MCF 10A (cell line): ENCODE measurements around the gene RAP2B. TPM values are rescaled to one million over a fixed set of nuclear protein-coding genes. Genes with fewer than 3 reads are reported as not detected.

Experiments used
- BruUV-seq: library from RNA; stranded (reverse); fragments of 400-500 nt; replicated peaks from 2 replicates; lab custom pipeline; 2021; lab: Mats Ljungman, UMichigan
- CTCF ChIA-PET: fragments of 300-600 bp; sonication (Branson Sonifier 250); formaldehyde crosslinking; extraction: SDS; loops from one replicate; lab custom pipeline; 2021; ENCODE audit warnings: antibody characterized with exemption, inconsistent platforms; lab: Yijun Ruan, JAX
- POLR2A ChIA-PET: fragments of 300-600, 350-650 bp; sonication (Branson Sonifier 250); formaldehyde crosslinking; extraction: SDS; loops from one replicate; lab custom pipeline; 2020; ENCODE audit warnings: antibody characterized with exemption, inconsistent platforms; lab: Yijun Ruan, JAX
- DNase-seq: peaks from one replicate; pipeline ENCODE4 v3.0.0-alpha.2; 2018; ENCODE audit not compliant: unreplicated experiment
- H3K27ac Mint-ChIP-seq: one replicate; pipeline ENCODE4 v1.8.0; 2022; ENCODE audit warnings: mild to moderate bottlenecking, low read depth, mixed read lengths; ENCODE audit not compliant: unreplicated experiment
- H3K27me3 Mint-ChIP-seq: one replicate; pipeline ENCODE4 v1.8.0; 2022; ENCODE audit warnings: mixed read lengths; ENCODE audit not compliant: insufficient read depth, unreplicated experiment
- H3K36me3 Mint-ChIP-seq: one replicate; pipeline ENCODE4 v1.8.0; 2022; ENCODE audit warnings: mild to moderate bottlenecking, moderate library complexity, mixed read lengths; ENCODE audit not compliant: insufficient read depth, unreplicated experiment
- H3K4me1 Mint-ChIP-seq: one replicate; pipeline ENCODE4 v1.8.0; 2022; ENCODE audit warnings: mixed read lengths; ENCODE audit not compliant: insufficient read depth, unreplicated experiment
- H3K4me3 Mint-ChIP-seq: one replicate; pipeline ENCODE4 v1.8.0; 2022; ENCODE audit warnings: mild to moderate bottlenecking, moderate library complexity, mixed read lengths; ENCODE audit not compliant: unreplicated experiment
- H3K9me3 Mint-ChIP-seq: one replicate; pipeline ENCODE4 v1.8.0; 2022; ENCODE audit warnings: mixed read lengths; ENCODE audit not compliant: unreplicated experiment
- intact Hi-C: fragments of 100-400 bp; cut with micrococcal nuclease; formaldehyde crosslinking; loops from 2 replicates; pipeline ENCODE4 v1.14.1; 2022
- total RNA-seq: library from RNA; stranded (reverse); gene quantifications from 2 replicates; pipeline ENCODE4 v1.2.3, GENCODE V29; 2022
- TF ChIP-seq, protein P1 (sequence below): fragments of 200-600 bp; IDR thresholded peaks from one replicate; pipeline ENCODE4 v1.8.0; 2022; ENCODE audit warnings: antibody characterized with exemption, mild to moderate bottlenecking; ENCODE audit not compliant: unreplicated experiment

RAP2B gene
- total RNA-seq, 1 experiment from 2014 or later, result 19.3 TPM

DNA sequence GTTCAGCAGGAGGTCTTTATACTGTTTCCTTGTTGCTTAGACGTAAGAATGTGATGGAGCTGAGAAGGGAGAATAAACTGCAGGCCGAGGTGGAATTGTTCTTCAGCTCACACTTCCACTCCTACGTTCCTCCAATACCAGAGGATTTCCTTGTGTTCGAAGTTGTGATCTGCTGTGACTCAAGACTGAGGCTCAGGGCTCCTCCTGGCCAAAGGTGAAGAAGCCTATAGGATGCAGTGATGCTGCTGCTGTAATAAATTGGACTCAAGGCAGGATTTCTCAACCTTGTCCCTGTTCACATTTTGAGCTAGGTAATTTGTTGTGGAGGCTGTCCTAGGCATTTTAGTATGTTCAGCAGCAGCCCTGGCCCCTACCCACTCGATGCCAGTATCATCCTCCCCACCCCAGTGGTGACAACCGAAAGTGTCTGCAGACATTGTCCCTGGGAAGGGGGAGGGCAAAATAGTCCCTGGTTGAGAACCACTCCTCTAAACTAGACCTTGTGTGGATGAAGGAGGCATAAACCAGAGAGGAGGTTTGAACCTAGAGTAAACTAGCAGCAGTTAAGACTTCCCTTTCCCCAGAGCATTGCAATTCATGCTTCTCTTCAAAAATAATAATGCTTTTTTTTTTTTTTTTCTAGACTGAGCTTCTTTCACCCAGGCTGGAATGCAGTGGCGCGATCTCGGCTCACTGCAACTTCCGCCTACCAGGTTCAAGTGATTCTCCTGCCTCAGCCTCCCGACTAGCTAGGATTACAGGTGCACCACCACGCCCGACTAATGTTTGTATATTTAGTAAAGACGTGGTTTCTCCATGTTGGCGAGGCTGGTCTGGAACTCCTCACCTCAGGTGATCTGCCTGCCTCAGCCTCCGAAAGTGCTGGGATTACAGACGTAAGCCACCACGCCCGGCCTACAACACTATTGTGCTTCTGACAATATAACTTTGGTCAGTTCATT, 11.1 kb downstream of the RAP2B start:
- Mint-ChIP-seq H3K4me1 (peaks cover under 1% of the 10 kb centered on the region), H3K27me3 (no peaks in the 10 kb centered on the region), H3K9me3 (no peaks in the 10 kb centered on the region), H3K36me3 (peaks cover 24% of the 10 kb centered on the region), H3K4me3 (no peak overlapping the region), H3K27ac (no peak overlapping the region)
- BruUV-seq, result no TSS peak
- ChIA-PET POLR2A (interaction anchor here (1.0 to 4.7 kb wide), 5 partner anchors 11 to 1858 kb away, joined by 3 to 40 read pairs (median 3); partner anchors contain the start of gene RAP2B), CTCF (no interaction called here)
- intact Hi-C loops, result no loop called here
- no peak for DNase-seq
- TF ChIP-seq, protein P1, sequence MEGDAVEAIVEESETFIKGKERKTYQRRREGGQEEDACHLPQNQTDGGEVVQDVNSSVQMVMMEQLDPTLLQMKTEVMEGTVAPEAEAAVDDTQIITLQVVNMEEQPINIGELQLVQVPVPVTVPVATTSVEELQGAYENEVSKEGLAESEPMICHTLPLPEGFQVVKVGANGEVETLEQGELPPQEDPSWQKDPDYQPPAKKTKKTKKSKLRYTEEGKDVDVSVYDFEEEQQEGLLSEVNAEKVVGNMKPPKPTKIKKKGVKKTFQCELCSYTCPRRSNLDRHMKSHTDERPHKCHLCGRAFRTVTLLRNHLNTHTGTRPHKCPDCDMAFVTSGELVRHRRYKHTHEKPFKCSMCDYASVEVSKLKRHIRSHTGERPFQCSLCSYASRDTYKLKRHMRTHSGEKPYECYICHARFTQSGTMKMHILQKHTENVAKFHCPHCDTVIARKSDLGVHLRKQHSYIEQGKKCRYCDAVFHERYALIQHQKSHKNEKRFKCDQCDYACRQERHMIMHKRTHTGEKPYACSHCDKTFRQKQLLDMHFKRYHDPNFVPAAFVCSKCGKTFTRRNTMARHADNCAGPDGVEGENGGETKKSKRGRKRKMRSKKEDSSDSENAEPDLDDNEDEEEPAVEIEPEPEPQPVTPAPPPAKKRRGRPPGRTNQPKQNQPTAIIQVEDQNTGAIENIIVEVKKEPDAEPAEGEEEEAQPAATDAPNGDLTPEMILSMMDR, result no peak

DNA sequence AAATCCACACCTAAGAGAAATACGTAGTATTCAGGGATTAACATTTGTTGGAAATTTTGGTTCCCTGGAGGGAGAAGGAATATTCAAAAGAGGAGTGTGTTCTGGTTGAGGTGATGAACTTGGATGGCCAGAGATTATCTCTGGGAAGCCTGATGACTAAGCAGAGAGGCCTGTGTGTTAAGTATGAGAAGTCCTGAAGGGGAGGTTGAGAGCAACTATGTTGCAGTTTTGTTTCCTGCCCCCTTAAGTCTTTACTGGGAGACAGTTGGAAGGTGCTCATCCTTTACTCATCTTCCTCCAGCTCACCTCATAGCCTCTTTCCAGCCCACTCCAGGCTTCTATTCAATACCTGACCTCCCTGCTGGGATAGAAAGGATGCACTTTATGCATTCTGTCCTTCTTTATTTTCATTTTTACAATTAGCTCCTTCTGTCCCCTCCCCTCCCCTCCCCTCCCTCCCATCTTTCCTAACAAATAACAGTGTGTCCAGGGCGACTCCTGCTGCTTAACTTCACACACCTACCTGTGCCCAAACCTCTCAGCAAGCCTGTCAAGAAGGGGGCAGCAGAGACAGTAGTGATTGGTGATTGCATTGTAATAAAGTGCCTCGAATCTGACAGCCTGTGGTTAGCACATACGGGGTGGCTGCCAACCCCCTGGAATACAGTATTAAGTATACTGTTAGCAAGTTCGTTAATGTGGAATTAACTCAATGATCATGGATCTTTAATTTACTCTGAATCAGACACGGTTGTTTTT, 11.9 kb downstream of the RAP2B start:
- intact Hi-C loops, result no loop called here
- Mint-ChIP-seq H3K36me3 (peaks cover 17% of the 10 kb centered on the region), H3K4me1 (no peaks in the 10 kb centered on the region), H3K4me3 (no peak overlapping the region), H3K9me3 (no peaks in the 10 kb centered on the region), H3K27me3 (no peaks in the 10 kb centered on the region), H3K27ac (no peak overlapping the region)
- CTCF ChIA-PET, result interaction anchor here (1.2 kb wide), 1 partner anchor 14 kb away, joined by 4 read pairs; no protein-coding TSS in a partner anchor
- POLR2A ChIA-PET, result interaction anchor here (0.7 to 4.7 kb wide), 4 partner anchors 12 to 121 kb away, joined by 3 to 40 read pairs (median 4); partner anchors contain the start of gene RAP2B
- peak; percentile 39 for DNase-seq
- no TSS peak for BruUV-seq
- TF ChIP-seq, protein P1, result no peak

DNA sequence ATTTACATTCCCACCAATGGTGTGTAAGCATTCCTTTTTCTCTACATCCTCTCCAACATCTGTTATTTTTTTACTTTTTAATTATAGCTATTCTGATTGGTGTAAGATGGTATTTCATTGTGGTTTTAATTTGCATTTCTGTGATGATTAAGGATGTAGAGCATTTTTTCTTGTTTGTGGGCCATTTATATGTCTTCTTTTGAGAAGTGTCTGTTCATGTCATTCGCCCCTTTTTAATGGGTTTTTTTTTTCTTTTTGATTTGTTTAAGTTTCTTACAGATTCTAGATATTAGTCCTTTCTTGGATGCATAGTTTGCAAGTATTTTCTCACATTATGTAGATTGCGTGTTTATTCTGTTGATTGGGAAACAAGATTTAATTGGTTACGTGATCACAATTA, 14.2 kb downstream of the RAP2B start:
- intact Hi-C loops, result no loop called here
- Mint-ChIP-seq H3K9me3 (no peaks in the 10 kb centered on the region), H3K36me3 (peaks cover 5% of the 10 kb centered on the region), H3K27ac (no peak overlapping the region), H3K27me3 (no peaks in the 10 kb centered on the region), H3K4me3 (no peak overlapping the region), H3K4me1 (no peaks in the 10 kb centered on the region)
- BruUV-seq, result no TSS peak
- ChIA-PET POLR2A (interaction anchor here (0.6 to 0.7 kb wide), 2 partner anchors 80 to 108 kb away, joined by 4 read pairs; no protein-coding TSS in a partner anchor), CTCF (interaction anchor here (0.7 kb wide), 1 partner anchor 111 kb away, joined by 3 read pairs; no protein-coding TSS in a partner anchor)
- TF ChIP-seq, protein P1, result no peak
- DNase-seq, result no peak
